Limb (tissue), 2 donors: ENCODE measurements around the gene LGALS7.

Source experiments
- DNase-seq, 2 donors: peaks; one replicate each; pipeline ENCODE4 v3.0.0-alpha.2; 2016; ENCODE audit errors: extremely low spot score in 2 of 2

LGALS7 gene

DNA sequence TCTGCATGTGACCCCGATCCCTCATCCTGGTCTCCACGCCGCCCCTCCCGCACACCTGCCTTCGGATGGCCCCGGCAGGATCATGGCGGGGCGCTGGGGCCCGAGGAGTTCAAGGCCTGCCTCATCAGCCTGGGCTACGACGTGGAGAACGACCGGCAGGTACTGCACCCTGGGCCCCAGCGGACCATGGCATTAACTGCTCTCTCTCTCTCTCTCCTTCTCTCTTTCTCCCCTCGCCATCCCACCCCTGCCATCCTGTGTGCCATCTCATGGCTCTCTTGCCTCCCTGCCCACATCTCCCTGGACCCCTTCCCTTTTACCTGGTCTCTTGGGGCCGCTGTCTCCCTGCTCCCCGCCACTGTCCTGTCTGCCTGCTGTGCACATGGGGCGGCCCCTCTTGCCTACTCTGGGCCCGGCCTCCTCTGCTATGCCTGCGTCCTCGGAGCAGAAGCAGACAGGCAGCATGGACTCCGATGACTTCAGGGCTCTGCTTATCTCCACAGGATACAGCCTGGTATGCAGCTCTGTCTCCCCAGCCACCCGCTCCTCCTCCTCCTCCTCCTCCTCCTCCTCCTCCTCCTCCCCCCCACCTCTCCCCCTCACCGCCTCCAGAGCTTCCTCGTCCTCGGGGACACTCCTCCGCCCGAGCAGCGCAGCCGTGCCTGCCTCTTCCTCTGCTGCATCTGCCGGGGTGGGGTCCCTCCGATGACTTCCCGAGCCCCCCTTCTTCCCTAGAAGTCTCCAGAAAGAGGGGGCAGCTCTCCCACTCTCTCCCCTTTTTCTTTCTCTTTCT lies 45.3 kb downstream of the LGALS7 start:
- DNase-seq, result no peak

DNA sequence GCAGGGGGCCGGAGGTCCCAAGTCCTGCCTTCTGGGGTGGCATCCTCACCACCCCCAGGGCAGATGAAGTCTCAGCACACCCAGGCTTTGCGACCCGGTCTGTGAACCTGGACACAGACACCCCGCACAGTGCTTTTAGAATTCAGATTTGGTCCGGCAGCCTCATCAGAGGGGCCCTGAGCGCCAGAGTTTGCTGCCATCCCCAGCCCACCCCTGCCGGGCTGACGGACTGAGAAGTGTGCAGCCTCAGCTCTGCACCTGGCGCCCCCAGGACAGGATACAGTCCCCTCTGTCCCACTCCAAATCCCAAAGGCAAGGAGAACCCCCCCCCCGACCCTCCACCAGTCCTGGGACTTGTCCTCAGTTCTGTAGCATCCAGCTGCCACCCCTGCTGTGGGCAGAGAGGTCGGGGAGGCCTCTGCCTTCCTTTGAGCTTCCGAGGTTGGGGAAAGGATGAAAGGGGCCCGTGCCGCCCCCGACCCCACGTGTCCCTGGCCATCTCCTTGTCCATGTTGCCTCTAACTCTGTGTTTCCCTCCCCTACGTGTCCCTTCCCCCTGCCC lies 45.9 kb downstream of the LGALS7 start:
- DNase-seq, result no peak

DNA sequence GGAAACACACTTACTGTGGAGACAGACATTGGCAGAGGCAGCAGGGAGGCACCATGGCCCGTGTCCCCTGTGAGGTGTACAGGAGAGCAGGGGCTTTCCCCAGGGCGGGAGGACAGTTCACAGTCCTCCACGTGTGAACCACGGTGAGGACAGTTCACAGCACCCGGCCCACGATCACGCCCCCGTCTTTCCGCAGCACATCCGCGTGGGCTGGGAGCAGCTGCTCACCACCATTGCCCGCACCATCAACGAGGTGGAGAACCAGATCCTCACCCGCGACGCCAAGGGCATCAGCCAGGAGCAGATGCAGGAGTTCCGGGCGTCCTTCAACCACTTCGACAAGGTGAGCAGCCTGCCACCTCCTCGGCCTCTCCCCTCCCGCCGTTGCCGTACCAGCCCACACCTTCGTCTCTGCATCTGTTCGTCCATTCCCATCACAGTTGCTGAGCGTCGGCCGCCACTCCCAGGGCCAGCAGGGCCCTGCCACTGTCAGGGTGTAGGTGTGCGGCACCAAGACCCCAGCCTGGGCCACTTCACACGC lies 46.5 kb downstream of the LGALS7 start:
- no peak for DNase-seq

- no peak for DNase-seq
Measured at GRCh38 chr19:38726284-38726673, 47.0 kb downstream of the LGALS7 start.

DNA sequence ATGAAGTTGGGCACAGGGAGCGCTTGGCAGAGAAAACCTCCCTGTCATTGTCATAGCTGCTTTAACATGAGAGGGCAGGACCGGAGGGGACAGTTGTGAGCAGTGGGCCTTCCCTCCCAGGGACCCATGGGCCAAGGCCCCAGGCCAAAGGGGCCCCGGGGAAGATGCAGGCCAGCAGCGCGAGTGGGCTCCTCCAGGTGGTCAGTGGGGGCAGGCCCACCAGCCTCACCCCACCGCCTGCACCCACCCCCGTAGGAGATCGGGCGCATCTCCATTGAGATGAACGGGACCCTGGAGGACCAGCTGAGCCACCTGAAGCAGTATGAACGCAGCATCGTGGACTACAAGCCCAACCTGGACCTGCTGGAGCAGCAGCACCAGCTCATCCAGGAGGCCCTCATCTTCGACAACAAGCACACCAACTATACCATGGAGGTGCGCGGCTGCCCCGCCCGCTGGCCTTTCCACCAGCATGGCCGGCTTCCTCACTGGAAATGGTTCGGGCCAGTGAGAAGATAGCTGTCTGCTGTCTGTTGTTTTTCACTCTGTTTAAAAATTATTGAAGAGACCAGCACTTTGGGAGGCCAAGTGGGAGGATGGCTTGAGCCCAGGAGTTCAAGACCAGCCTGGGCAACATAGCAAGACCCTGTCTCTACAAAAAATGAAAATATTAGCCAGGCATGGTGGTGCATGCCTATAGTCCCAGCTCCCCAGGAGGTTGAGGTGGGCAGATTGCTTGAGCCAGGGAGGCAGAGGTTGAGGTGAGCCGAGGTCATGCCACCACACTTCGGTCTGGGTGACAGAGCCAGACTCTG lies 47.6 kb downstream of the LGALS7 start:
- no peak for DNase-seq

- DNase-seq, result no peak
Measured at GRCh38 chr19:38723990-38724854, 49.1 kb downstream of the LGALS7 start.

- DNase-seq, result no peak
Measured at GRCh38 chr19:38723606-38723965, 49.7 kb downstream of the LGALS7 start.

- no peak for DNase-seq
Measured at GRCh38 chr19:38722947-38723605, 50.2 kb downstream of the LGALS7 start.

DNA sequence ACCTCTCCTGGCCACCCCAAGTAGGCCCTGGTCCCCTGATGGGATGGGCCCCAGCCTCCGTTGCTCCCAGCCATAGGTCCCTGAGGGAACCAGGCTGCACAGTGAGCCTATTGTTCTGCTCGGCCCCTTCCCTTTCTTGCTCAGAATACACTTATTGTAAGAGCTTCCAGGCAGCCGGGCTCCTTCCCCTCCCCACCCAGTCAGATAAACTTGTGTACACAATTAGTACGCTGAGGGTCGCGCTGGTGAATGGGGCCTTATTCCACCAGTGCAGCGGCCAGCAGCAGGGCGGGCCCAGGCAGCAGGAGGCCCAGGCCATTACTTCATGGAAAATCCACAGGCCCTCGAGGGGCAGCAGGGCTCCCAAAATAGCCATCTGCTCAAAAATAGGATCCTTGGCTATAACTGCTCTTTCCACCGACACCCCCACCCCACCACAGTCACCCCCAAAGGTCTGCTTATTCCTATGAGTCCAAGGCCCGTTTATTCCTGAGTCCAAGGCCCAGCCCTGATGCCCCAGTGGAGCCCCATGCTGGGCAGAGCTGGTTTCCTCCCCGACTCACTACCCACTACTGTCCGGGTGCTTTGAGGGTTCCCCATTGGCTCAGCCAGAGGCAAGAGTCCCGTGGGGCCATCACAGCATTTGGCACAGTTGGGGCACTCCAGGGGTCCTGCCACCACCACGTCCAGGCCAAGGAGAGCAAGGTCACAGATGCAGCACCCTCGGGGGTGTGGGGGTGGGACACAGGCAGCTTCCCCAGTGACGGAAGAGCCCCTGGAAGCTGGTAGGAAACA lies 51.1 kb downstream of the LGALS7 start:
- peak; percentile 32 to 68 for DNase-seq

GRCh38 chr19:38721496-38721895 lies 51.8 kb downstream of the LGALS7 start:
- no peak for DNase-seq
